ENCODE data around the gene TTPAL.

TTPAL gene

GRCh38 chr20:44445742-44446710, 29.6 kb upstream of the TTPAL start:
- no peak for TF ChIP-seq SPI1 (IDR thresholded peaks at IDR 0.05; ENCODE audit: borderline replicate concordance, low read depth)
- no peak for TF ChIP-seq GABPA (IDR thresholded peaks at IDR 0.05; ENCODE audit: low read depth)
- no peak for TF ChIP-seq CTCF (IDR thresholded peaks at IDR 0.05; ENCODE audit: insufficient read depth, low read length)
- TF ChIP-seq REST (IDR thresholded peaks at IDR 0.05; ENCODE audit: insufficient replicate concordance, low read depth) = no peak
- TF ChIP-seq POLR2AphosphoS5 (IDR thresholded peaks at IDR 0.05; ENCODE audit: low read depth) = no peak
- H3K27ac ChIP-seq (replicated peaks) = no peak overlapping the region

DNA sequence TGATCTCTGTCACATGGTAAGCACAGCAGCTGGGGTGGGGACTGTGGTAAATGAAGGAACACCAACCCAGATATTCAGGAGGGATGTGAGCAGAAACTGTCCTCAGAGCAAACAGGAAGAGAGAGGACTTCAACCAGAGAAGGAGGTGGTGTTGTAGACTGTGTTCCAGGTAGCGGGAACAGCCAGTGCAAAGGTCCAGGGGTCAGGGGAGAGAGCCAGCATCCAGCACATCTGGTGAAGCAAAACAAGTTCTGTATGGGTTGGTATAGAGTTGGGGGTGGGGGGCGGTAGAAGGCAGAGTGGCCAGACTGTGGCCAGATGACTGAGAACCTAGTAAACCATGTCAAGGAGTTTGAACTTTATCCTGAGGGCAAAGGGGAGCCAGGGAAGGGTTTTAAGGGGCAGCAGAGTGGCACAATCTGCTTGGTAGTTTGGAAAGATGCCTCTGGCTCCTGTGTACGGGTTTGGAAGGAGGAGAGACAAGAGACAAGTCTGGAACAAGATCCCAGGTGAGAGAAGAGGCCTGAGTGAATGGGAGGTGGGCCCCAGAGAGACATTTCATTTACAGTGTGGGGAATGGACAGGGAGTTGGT, 27.8 kb upstream of the TTPAL start:
- Histone ChIP-seq H3K27ac (replicated peaks) (no peak overlapping the region), H3K4me3 (replicated peaks; ENCODE audit: insufficient read depth, low read length) (no peak overlapping the region), H3K27me3 (ENCODE audit: insufficient read depth, poor library complexity, severe bottlenecking) (no peaks in the 10 kb centered on the region)
- TF ChIP-seq CTCF (IDR thresholded peaks at IDR 0.05; ENCODE audit: insufficient read depth, low read length) = no peak
- TF ChIP-seq POLR2AphosphoS5 (IDR thresholded peaks at IDR 0.05; ENCODE audit: low read depth) = no peak
- no peak for TF ChIP-seq SPI1 (IDR thresholded peaks at IDR 0.05; ENCODE audit: borderline replicate concordance, low read depth)
- TF ChIP-seq GABPA (IDR thresholded peaks at IDR 0.05; ENCODE audit: low read depth) = no peak
- TF ChIP-seq REST (IDR thresholded peaks at IDR 0.05; ENCODE audit: insufficient replicate concordance, low read depth) = no peak
- no peak for DNase-seq (ENCODE audit: low read depth in 1 of 2, low spot score in 1 of 2)

More at GRCh38 chr20:44445742-44446710, 29.6 kb upstream of the TTPAL start:
- Histone ChIP-seq H3K4me3 (replicated peaks; ENCODE audit: insufficient read depth, low read length) (no peak overlapping the region), H3K27me3 (ENCODE audit: insufficient read depth, poor library complexity, severe bottlenecking) (no peaks in the 10 kb centered on the region)
- no peak for DNase-seq (ENCODE audit: low read depth in 1 of 2, low spot score in 1 of 2)

GRCh38 chr20:44448753-44449546, 26.7 kb upstream of the TTPAL start:
- no peak overlapping the region for H3K27ac ChIP-seq (replicated peaks)
- no peaks in the 10 kb centered on the region for H3K27me3 ChIP-seq (ENCODE audit: insufficient read depth, poor library complexity, severe bottlenecking)
- TF ChIP-seq GABPA (IDR thresholded peaks at IDR 0.05; ENCODE audit: low read depth) (no peak), POLR2AphosphoS5 (IDR thresholded peaks at IDR 0.05; ENCODE audit: low read depth) (no peak), REST (IDR thresholded peaks at IDR 0.05; ENCODE audit: insufficient replicate concordance, low read depth) (no peak), CTCF (IDR thresholded peaks at IDR 0.05; ENCODE audit: insufficient read depth, low read length) (no peak), SPI1 (IDR thresholded peaks at IDR 0.05; ENCODE audit: borderline replicate concordance, low read depth) (no peak)
- H3K4me3 ChIP-seq (replicated peaks; ENCODE audit: insufficient read depth, low read length) = no peak overlapping the region
- no peak for DNase-seq (ENCODE audit: low read depth in 1 of 2, low spot score in 1 of 2)

Measured in HL-60 (cell line).